Lower leg skin (tissue), 3 donors: ENCODE measurements around the gene STAT1.

ENCODE experiments used
- CTCF ChIP-seq, 3 donors: fragments of 450-650 bp; IDR thresholded peaks; one replicate each; pipeline ENCODE4 v1.5.1; 2016; ENCODE audit warnings: antibody characterized with exemption in 3 of 3, mild to moderate bottlenecking in 3 of 3, moderate library complexity in 2 of 3
- POLR2A ChIP-seq, 2 donors: fragments of 450-650 bp; IDR thresholded peaks; one replicate each; pipeline ENCODE4 v1.6.1; 2016 to 2017; ENCODE audit warnings: antibody characterized with exemption in 2 of 2, mild to moderate bottlenecking in 1 of 2, moderate library complexity in 1 of 2

GRCh38 chr2:190990132-190990531 is 23.8 kb downstream of the STAT1 start:
- TF ChIP-seq CTCF (IDR thresholded peaks at IDR 0.05) (no peak), POLR2A (IDR thresholded peaks at IDR 0.05) (no peak)
